Cardiac muscle cell (in vitro differentiated cells and primary cell): ENCODE measurements around the gene MVD. TPM values are rescaled to one million over a fixed set of nuclear protein-coding genes. Genes with fewer than 3 reads are reported as not detected.

Experiments used
- DNase-seq, 2 donors: peaks; one replicate each; pipeline versions ENCODE4 v3.0.0 to v3.0.0-alpha.2; 2010 to 2017; ENCODE audit warnings: low read depth in 1 of 2, low spot score in 1 of 2
- H3K27ac ChIP-seq: fragments of 200-600 bp; sonication (generic); 2 replicates; pipeline ENCODE4 v1.5.1; 2016
- H3K27me3 ChIP-seq: fragments of 200-600 bp; sonication (generic); 2 replicates; pipeline ENCODE4 v1.6.0; 2016; ENCODE audit warnings: control low read depth
- H3K36me3 ChIP-seq: fragments of 200-600 bp; sonication (generic); 2 replicates; pipeline ENCODE4 v1.5.1; 2016; ENCODE audit warnings: control low read depth
- H3K4me1 ChIP-seq: fragments of 200-600 bp; sonication (generic); 2 replicates; pipeline ENCODE4 v1.8.1; 2017; ENCODE audit warnings: low read depth, mild to moderate bottlenecking, mixed run types
- H3K4me3 ChIP-seq: fragments of 200-600 bp; sonication (generic); 2 replicates; pipeline ENCODE4 v1.5.1; 2016; ENCODE audit warnings: mild to moderate bottlenecking
- H3K9me3 ChIP-seq: fragments of 200-600 bp; sonication (generic); 2 replicates; pipeline ENCODE4 v1.5.1; 2017; ENCODE audit warnings: low read depth, mild to moderate bottlenecking, control low read depth
- polyA plus RNA-seq: library from polyadenylated mRNA; unstranded; fragments of >200 nt; fragmentation: Nextera tagmentation; extraction: Ambion mirVana; gene quantifications from 2 replicates; pipeline ENCODE4 v1.2.1, GENCODE V29; 2016
- total RNA-seq: library from RNA; depleted of rRNA; stranded (reverse); fragments of >200 nt; gene quantifications from 2 replicates; pipeline ENCODE4 v1.2.3, GENCODE V29; 2016
- TF ChIP-seq, protein P1 (sequence below): IDR thresholded peaks from 2 replicates; pipeline ENCODE4 v1.5.1; 2012; ENCODE audit warnings: low read depth, mild to moderate bottlenecking, low read length

MVD gene
- total and polyA plus RNA-seq, 2 experiments from 2014 or later: 65.0 to 192 TPM

DNA sequence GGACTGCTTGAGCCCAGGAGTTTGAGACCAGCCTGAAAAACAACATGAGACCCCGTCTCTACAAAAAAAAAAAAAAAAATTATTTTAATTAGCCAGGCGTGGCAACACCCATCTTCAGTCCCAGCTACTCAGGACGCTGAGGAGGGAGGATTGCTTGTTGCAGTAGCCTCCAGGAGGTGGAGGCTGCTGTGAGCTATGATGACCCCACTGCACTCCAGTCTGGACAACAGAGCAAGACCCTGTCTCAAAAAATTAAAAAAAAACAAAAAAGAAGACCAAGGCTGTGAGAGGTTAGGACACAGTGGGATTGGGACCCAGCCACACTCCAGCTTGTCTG, 24.8 kb upstream of the MVD start:
- Histone ChIP-seq H3K4me1 (peaks cover 13% of the 10 kb centered on the region), H3K27me3 (peaks cover 10% of the 10 kb centered on the region), H3K9me3 (no peaks in the 10 kb centered on the region), H3K27ac (no peak overlapping the region), H3K36me3 (no peaks in the 10 kb centered on the region), H3K4me3 (no peak overlapping the region)
- TF ChIP-seq, protein P1, sequence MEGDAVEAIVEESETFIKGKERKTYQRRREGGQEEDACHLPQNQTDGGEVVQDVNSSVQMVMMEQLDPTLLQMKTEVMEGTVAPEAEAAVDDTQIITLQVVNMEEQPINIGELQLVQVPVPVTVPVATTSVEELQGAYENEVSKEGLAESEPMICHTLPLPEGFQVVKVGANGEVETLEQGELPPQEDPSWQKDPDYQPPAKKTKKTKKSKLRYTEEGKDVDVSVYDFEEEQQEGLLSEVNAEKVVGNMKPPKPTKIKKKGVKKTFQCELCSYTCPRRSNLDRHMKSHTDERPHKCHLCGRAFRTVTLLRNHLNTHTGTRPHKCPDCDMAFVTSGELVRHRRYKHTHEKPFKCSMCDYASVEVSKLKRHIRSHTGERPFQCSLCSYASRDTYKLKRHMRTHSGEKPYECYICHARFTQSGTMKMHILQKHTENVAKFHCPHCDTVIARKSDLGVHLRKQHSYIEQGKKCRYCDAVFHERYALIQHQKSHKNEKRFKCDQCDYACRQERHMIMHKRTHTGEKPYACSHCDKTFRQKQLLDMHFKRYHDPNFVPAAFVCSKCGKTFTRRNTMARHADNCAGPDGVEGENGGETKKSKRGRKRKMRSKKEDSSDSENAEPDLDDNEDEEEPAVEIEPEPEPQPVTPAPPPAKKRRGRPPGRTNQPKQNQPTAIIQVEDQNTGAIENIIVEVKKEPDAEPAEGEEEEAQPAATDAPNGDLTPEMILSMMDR: no peak
- DNase-seq: no peak

- DNase-seq: no peak
- Histone ChIP-seq H3K9me3 (no peaks in the 10 kb centered on the region), H3K4me3 (no peak overlapping the region), H3K27me3 (peaks cover 10% of the 10 kb centered on the region), H3K36me3 (no peaks in the 10 kb centered on the region), H3K4me1 (peaks cover 13% of the 10 kb centered on the region), H3K27ac (peak overlapping the region; percentile 6)
- TF ChIP-seq, protein P1: no peak
Measured at GRCh38 chr16:88687254-88687576, 24.3 kb upstream of the MVD start.

DNA sequence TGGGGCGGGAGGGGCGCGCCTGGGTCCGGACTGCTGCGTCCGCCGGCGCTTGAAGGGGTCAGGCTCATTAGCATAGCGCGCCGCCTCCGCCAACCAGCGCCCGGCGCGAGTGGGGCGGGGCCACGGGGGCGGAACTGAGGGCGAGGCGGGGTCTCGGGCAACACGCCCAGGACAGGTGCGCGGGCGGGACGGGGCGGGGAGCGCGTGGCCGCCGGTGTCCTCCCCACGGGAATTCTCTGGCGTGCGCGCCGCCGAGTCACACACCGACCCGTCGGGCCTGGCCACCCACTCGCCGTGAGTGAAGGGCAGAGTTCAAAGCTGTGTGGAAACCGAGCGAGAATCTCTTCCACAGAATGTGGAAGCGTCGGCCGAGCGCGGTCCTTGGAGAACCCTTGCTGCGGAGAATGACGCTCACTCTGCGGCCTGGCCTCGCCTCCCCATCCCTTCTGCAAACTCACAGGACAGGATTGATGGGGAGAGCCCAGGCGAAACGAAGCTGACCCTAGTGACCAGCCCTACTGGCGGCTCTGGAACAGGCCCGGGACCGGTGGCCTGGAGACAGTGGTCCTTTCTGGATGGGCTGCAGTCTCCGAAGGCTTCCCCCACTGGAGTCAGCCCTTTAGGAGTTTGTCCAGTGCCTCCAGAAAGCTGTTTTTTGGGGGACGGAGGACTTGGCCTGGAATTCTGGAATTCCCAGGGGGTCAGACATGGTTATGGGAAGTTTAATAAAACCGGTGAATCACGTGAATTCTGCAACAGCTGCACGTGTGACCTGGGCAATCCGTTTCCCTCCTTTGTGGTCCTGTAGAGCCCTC, 23.8 kb upstream of the MVD start, which contains the start of gene SNAI3:
Gene SNAI3, minus strand, starts transcription at position 69 of the 815 bp plus-strand sequence. CDS start 101 bp downstream, outside the sequence.
- H3K36me3 ChIP-seq: no peaks in the 10 kb centered on the region
- H3K4me3 ChIP-seq: peak within 1 kb of the TSS; percentile 34
- no peaks in the 10 kb centered on the region for H3K9me3 ChIP-seq
- TF ChIP-seq, protein P1: no peak
- H3K4me1 ChIP-seq: peaks cover 13% of the 10 kb centered on the region
- DNase-seq: peak; percentile 56 to 92
- peak within 1 kb of the TSS; percentile 6 for H3K27ac ChIP-seq
- peaks cover 10% of the 10 kb centered on the region for H3K27me3 ChIP-seq

DNA sequence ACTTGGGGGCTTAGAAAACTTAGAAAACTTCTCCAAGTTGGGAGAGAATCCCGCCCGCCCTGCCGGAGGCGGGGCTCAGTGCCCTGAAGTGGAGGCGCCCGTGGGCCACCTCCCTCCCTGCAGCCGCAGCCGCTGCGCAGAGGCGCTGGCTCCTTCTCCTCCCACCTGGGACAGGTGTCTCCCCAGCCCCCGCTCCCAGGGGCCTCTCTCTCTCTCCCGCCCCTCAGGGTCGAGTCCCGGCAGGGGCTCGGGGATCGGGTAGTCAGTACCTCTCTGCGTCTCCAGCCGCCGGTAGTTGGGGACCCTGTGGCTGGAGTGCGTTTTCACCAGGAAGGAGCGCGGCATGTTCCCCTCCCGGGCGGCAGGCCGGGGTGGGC, 23.2 kb upstream of the MVD start:
- peaks cover 10% of the 10 kb centered on the region for H3K27me3 ChIP-seq
- DNase-seq: no peak
- H3K4me1 ChIP-seq: peaks cover 13% of the 10 kb centered on the region

GRCh38 chr16:88685156-88686061, 22.5 kb upstream of the MVD start:
- H3K36me3 ChIP-seq: no peaks in the 10 kb centered on the region
- peaks cover 13% of the 10 kb centered on the region for H3K4me1 ChIP-seq
- H3K4me3 ChIP-seq: peak overlapping the region; percentile 34
- TF ChIP-seq, protein P1: peak; percentile 88
- peaks cover 10% of the 10 kb centered on the region for H3K27me3 ChIP-seq
- H3K9me3 ChIP-seq: no peaks in the 10 kb centered on the region
- no peak overlapping the region for H3K27ac ChIP-seq
- DNase-seq: peak in 1 of 2 donors; percentile 58

More for the DNA sequence above, 23.2 kb upstream of the MVD start:
- H3K36me3 ChIP-seq: no peaks in the 10 kb centered on the region
- no peak overlapping the region for H3K27ac ChIP-seq
- no peaks in the 10 kb centered on the region for H3K9me3 ChIP-seq
- peak overlapping the region; percentile 34 for H3K4me3 ChIP-seq
- TF ChIP-seq, protein P1: no peak
